Activated CD4-positive, alpha-beta T cell treated with anti-CD3 and anti-CD28 coated beads for 48 hours (primary cell): ENCODE data around the gene CST1.

Experiments
- DNase-seq: peaks from one replicate; pipeline ENCODE4 v3.0.0-alpha.2; 2020

Gene CST1

DNA sequence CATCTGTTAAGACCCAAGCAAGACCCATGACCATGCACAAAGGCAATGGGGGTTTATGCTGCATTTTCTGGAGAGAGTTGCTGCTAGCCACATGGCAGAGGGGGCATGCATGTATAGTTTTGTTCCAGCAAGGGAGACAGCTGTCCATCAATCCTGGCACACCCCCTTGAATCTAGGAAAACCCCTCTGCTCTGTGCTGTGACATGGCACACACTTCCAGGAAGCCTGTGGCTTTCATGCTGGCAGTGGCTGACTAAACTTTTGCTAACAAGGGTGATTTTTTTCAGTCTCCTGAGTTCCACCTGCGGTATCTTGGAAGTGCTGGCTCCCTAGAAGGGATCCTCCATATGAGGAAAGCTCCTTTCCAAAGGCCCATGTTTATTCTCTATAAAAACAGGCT is 52.8 kb downstream of the CST1 start:
- no peak for DNase-seq
